SU-DHL-6 (cell line): ENCODE results near the gene OSBPL5.

Experiments
- H2AFZ ChIP-seq: fragments of 200-600 bp; sonication (generic); 2 replicates; pipeline ENCODE4 v1.6.1; 2014; ENCODE audit warnings: low read depth, mild to moderate bottlenecking, moderate library complexity, mixed read lengths, antibody characterized with exemption, low read length; ENCODE audit not compliant: severe bottlenecking
- H3F3A ChIP-seq: fragments of 200-600 bp; shearing (Covaris generic); 2 replicates; pipeline ENCODE4 v1.6.0; 2016; ENCODE audit warnings: antibody characterized with exemption, mild to moderate bottlenecking; ENCODE audit not compliant: insufficient read depth
- H3K27ac ChIP-seq: fragments of 200-600 bp; sonication (generic); 2 replicates; pipeline ENCODE4 v1.5.1; 2016; ENCODE audit warnings: low read depth, mild to moderate bottlenecking, low read length, moderate library complexity, mixed read lengths
- H3K27me3 ChIP-seq: fragments of 200-600 bp; sonication (generic), shearing (Covaris generic); 2 replicates; pipeline ENCODE4 v1.6.0; 2014; ENCODE audit warnings: mild to moderate bottlenecking, low read length
- H3K36me3 ChIP-seq: fragments of 200-600 bp; sonication (generic); 2 replicates; pipeline ENCODE4 v1.6.1; 2014; ENCODE audit warnings: mild to moderate bottlenecking, low read length, mixed read lengths
- H3K4me2 ChIP-seq: fragments of 300-600, 200-600 bp; shearing (Covaris generic), sonication (generic); 2 replicates; pipeline ENCODE4 v1.6.0; 2014; ENCODE audit warnings: low read length, low read depth, mild to moderate bottlenecking; ENCODE audit not compliant: poor library complexity, severe bottlenecking
- H3K4me3 ChIP-seq: fragments of 200-600 bp; sonication (generic); 2 replicates; pipeline ENCODE4 v1.5.1; 2014; ENCODE audit warnings: antibody characterized with exemption, low read length, mild to moderate bottlenecking, mixed read lengths; ENCODE audit not compliant: insufficient read depth, poor library complexity, severe bottlenecking
- H3K79me2 ChIP-seq: fragments of 200-600 bp; sonication (generic); 2 replicates; pipeline ENCODE4 v1.6.1; 2014; ENCODE audit warnings: mild to moderate bottlenecking, low read length, moderate library complexity; ENCODE audit not compliant: insufficient read depth
- H3K9ac ChIP-seq: fragments of 200-600 bp; sonication (generic); 2 replicates; pipeline ENCODE4 v1.7.0; 2014; ENCODE audit warnings: mild to moderate bottlenecking, low read length
- H3K9me2 ChIP-seq: fragments of 200-600 bp; sonication (generic); replicated peaks from 2 replicates; pipeline ENCODE4 v1.6.1; 2014; ENCODE audit warnings: low read length; ENCODE audit not compliant: insufficient read depth
- H3K9me3 ChIP-seq: fragments of 200-600 bp; sonication (generic); 2 replicates; pipeline ENCODE4 v1.6.1; 2014; ENCODE audit warnings: low read length, mixed read lengths; ENCODE audit not compliant: insufficient read depth
- H4K20me1 ChIP-seq: fragments of 200-600 bp; sonication (generic); 2 replicates; pipeline ENCODE4 v1.6.1; 2014; ENCODE audit warnings: low read depth, mild to moderate bottlenecking, antibody characterized with exemption, low read length, moderate library complexity, mixed read lengths
- EZH2phosphoT487 ChIP-seq: fragments of 200-600 bp; sonication (generic), shearing (Covaris generic); conservative IDR thresholded peaks from 2 replicates; pipeline ENCODE4 v1.6.1; 2018; ENCODE audit warnings: mild to moderate bottlenecking, antibody characterized with exemption, low read length, moderate library complexity, mixed read lengths
- TF ChIP-seq, protein P1 (sequence below): fragments of 200-600 bp; sonication (generic); IDR thresholded peaks from one replicate; pipeline ENCODE4 v1.5.1; 2017; ENCODE audit warnings: antibody characterized with exemption, mild to moderate bottlenecking, low read length, moderate library complexity; ENCODE audit not compliant: insufficient read depth, poor library complexity, severe bottlenecking

OSBPL5 gene

DNA sequence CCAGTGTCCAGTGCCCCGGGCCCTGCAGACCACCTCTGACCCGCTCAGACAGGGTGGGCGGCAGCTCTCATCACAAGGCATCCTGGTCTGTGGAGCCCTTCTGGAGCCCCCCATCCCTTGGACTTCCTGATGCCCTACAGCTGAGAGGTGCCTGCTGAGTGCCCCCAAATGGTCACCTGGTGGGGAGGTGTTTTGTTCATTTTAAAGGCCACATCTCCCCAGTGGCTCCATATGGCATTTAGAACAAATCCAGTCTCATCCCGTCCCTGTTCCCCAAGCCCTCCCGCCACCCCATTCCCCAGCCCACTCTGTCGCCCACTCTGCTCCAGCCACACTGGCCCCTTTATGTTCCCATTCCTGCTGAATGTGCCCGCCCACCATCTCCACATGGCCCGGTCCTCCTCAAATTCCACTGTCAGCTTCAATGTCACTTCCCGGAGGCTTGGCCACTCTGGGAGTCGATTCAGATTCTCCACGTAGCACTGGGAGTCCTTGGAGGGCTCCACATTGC lies 32.8 kb downstream of the OSBPL5 start:
- Histone ChIP-seq H3K4me2 (no peak overlapping the region), H3K4me3 (no peak overlapping the region), H2AFZ (no peak overlapping the region), H3K9ac (no peak overlapping the region), H3K9me2 (no peaks in the 10 kb centered on the region), H3K27ac (no peak overlapping the region), H3K27me3 (no peaks in the 10 kb centered on the region), H4K20me1 (no peaks in the 10 kb centered on the region), H3K79me2 (no peaks in the 10 kb centered on the region), H3F3A (no peaks in the 10 kb centered on the region), H3K9me3 (no peaks in the 10 kb centered on the region), H3K36me3 (no peaks in the 10 kb centered on the region)
- TF ChIP-seq, protein P1, sequence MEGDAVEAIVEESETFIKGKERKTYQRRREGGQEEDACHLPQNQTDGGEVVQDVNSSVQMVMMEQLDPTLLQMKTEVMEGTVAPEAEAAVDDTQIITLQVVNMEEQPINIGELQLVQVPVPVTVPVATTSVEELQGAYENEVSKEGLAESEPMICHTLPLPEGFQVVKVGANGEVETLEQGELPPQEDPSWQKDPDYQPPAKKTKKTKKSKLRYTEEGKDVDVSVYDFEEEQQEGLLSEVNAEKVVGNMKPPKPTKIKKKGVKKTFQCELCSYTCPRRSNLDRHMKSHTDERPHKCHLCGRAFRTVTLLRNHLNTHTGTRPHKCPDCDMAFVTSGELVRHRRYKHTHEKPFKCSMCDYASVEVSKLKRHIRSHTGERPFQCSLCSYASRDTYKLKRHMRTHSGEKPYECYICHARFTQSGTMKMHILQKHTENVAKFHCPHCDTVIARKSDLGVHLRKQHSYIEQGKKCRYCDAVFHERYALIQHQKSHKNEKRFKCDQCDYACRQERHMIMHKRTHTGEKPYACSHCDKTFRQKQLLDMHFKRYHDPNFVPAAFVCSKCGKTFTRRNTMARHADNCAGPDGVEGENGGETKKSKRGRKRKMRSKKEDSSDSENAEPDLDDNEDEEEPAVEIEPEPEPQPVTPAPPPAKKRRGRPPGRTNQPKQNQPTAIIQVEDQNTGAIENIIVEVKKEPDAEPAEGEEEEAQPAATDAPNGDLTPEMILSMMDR: no peak
- no peak for TF ChIP-seq EZH2phosphoT487

DNA sequence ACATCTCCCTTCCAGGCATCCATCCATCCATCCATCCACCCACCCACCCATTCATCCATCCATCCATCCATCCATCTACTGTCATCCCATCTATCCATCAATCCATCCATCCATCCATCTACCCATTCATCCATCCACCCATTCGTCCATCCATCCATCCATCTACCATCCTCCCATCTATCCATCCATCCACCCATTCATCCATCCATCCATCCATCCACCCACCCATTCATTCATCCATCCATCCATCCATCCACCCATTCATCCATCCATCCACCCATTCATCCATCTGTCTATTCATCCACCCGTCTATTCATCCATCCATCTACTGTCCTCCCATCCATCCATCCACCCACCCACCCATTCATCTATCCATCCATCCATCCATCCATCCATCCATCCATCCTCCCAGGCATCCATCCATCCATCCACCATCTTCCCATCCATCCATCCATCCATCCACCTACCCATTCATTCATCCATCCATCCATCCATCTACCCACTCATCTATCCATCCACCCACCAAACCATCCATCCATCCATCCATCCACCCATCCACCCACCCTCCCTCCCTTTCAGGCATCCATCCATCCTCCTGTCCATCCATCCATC lies 33.7 kb downstream of the OSBPL5 start:
- H3K27ac ChIP-seq: no peak overlapping the region
- H3K9ac ChIP-seq: no peak overlapping the region
- no peaks in the 10 kb centered on the region for H3K9me3 ChIP-seq
- no peaks in the 10 kb centered on the region for H3K79me2 ChIP-seq
- no peaks in the 10 kb centered on the region for H3K9me2 ChIP-seq
- no peaks in the 10 kb centered on the region for H3K36me3 ChIP-seq
- H2AFZ ChIP-seq: no peak overlapping the region
- H3K27me3 ChIP-seq: no peaks in the 10 kb centered on the region
- no peaks in the 10 kb centered on the region for H3F3A ChIP-seq
- TF ChIP-seq EZH2phosphoT487: no peak
- TF ChIP-seq, protein P1: no peak
- no peak overlapping the region for H3K4me3 ChIP-seq
- no peaks in the 10 kb centered on the region for H4K20me1 ChIP-seq
- no peak overlapping the region for H3K4me2 ChIP-seq

DNA sequence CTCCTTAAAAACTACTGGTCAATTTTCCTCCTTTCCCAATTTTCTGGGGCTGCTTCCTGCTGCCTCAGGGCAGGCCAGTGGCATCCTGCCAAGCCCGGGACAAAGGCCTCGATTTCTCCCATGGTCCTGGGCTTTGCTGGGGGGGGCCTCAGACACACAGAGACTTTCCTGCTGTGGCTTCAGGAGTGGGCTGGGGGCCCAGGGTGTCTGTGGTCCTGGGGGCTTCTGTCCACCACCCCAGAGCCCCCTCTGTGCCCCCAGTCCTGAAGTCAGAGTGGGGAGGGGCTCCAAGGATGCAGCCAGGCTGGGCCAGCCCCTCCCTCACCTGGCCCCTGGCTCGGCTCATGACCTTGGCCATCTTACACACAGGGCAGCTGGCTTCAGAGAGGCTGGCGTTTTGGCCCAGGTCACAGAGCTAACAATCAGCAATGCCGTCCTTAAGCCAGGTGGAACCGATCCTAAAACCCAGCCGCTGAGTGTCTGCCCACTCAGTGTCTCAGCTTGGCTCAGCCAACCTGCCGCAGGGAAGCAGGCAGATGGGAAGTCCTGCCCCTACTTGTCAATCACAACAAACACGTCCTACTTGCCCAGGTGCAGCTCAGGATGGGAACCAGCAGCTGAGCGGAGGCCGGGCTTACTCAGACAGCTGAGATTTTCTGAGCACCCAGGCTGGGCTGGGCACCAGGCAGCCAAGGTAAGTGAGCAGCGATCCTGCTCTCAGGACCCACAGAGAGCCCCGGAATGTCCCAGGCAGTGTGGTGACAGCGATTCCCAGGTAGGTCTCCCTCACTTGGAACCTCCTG lies 34.6 kb downstream of the OSBPL5 start:
- Histone ChIP-seq H3K36me3 (no peaks in the 10 kb centered on the region), H3K4me2 (no peak overlapping the region), H2AFZ (no peak overlapping the region), H3K27me3 (no peaks in the 10 kb centered on the region), H3K9me2 (no peaks in the 10 kb centered on the region), H3K79me2 (no peaks in the 10 kb centered on the region), H3K9ac (no peak overlapping the region), H4K20me1 (no peaks in the 10 kb centered on the region), H3K27ac (no peak overlapping the region), H3K4me3 (no peak overlapping the region), H3K9me3 (no peaks in the 10 kb centered on the region), H3F3A (no peaks in the 10 kb centered on the region)
- TF ChIP-seq, protein P1: no peak
